Kidney epithelial cell (primary cell): ENCODE results near the gene SETD7. TPM values are rescaled to one million over a fixed set of nuclear protein-coding genes. Genes with fewer than 3 reads are reported as not detected.
"Not testable (repeated sequence)": the region's sequence is repeated elsewhere in the genome, so short reads cannot be mapped to it uniquely, and the experiment has no call there.

Experiments
- DNase-seq: peaks from one replicate; pipeline ENCODE4 v3.0.0-alpha.2; 2010; ENCODE audit warnings: low read depth
- H3K27me3 ChIP-seq: 2 replicates; pipeline ENCODE4 v1.6.0; 2011; ENCODE audit warnings: low read length; ENCODE audit not compliant: control insufficient read depth, insufficient read depth
- H3K36me3 ChIP-seq: 2 replicates; pipeline ENCODE4 v1.5.1; 2011; ENCODE audit warnings: low read length; ENCODE audit not compliant: control insufficient read depth, insufficient read depth
- H3K4me3 ChIP-seq: 2 replicates; pipeline ENCODE4 v1.5.1; 2011; ENCODE audit warnings: low read depth, mild to moderate bottlenecking, control low read depth, low read length
- total RNA-seq: library from RNA; depleted of rRNA; stranded (reverse); fragments of >200 nt; gene quantifications from 2 replicates; pipeline ENCODE4 v1.2.3, GENCODE V29; 2015
- TF ChIP-seq, protein P1 (sequence below): IDR thresholded peaks from 2 replicates; pipeline ENCODE4 v1.5.1; 2011; ENCODE audit warnings: mild to moderate bottlenecking, moderate library complexity, low read length, control low read depth, inconsistent platforms; ENCODE audit not compliant: insufficient read depth, poor library complexity, severe bottlenecking

The SETD7 gene
- total RNA-seq, 1 donor from 2014 or later, result 37.7 TPM

DNA sequence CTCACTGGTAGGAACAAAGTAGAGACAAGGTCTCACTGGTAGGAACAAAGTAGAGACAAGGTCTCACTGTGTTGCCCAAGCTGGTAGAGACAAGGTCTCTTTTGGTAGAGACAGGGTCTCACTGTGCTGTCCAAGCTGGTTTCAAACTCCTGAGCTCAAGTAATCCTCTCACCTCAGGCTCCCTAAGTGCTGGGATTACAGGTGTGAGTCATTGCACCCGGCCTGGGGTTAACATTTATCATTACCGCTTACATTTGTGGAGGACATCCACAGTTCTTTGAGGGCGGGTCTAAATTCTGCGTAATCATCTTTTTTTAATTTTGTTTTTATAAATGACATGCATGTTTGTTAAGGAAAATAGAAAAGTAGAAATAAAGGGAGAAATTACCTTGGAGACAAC is 90.1 kb downstream of the SETD7 start:
- Histone ChIP-seq H3K36me3 (no peaks in the 10 kb centered on the region), H3K4me3 (no peak overlapping the region), H3K27me3 (no peaks in the 10 kb centered on the region)
- TF ChIP-seq, protein P1, sequence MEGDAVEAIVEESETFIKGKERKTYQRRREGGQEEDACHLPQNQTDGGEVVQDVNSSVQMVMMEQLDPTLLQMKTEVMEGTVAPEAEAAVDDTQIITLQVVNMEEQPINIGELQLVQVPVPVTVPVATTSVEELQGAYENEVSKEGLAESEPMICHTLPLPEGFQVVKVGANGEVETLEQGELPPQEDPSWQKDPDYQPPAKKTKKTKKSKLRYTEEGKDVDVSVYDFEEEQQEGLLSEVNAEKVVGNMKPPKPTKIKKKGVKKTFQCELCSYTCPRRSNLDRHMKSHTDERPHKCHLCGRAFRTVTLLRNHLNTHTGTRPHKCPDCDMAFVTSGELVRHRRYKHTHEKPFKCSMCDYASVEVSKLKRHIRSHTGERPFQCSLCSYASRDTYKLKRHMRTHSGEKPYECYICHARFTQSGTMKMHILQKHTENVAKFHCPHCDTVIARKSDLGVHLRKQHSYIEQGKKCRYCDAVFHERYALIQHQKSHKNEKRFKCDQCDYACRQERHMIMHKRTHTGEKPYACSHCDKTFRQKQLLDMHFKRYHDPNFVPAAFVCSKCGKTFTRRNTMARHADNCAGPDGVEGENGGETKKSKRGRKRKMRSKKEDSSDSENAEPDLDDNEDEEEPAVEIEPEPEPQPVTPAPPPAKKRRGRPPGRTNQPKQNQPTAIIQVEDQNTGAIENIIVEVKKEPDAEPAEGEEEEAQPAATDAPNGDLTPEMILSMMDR, result no peak
- DNase-seq, result no peak

DNA sequence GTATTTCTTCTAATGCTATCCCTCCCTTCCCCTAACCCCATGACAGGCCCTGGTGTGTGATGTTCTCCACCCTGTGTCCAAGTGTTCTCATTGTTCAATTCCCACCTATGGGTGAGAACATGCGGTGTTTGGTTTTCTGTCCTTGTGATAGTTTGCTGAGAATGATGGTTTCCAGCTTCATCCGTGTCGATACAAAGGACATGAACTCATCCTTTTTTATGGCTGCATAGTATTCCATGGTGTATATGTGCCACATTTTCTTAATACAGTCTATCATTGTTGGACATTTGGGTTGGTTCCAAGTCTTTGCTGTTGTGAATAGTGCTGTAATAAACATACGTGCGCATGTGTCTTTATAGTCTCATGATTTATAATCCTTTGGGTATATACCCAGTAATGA is 91.5 kb downstream of the SETD7 start:
- not testable (repeated sequence) for H3K27me3 ChIP-seq, H3K4me3 ChIP-seq, H3K36me3 ChIP-seq, DNase-seq

DNA sequence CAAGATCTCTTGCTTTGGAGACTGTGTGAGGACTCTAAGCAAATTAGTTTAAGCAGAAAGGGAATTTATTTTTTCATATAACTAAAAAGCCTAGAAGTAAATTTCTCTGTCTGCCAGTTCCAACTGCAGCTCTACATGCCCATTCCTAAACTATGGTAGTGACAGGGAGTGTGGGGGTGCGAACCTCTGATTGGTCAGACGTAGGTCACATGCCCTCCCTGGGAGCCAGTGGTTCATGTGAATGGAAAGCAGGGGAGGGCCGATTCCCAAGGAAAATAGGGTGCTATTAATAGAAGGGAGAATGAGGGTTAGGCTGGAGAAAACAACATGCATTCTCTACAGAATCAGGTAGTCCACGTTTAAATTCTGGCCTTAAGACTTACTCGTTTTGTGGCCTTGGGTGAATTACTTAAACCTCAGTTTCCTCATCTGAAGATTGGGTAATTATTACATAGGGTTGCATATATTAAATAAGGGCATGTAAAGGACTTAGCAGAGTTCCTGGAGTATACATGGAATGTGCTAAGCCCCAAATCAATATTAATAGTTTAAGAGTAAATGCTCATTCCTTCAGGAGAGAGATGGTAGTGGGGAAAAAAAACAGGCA is 94.9 kb downstream of the SETD7 start:
- DNase-seq, result no peak
- Histone ChIP-seq H3K27me3 (no peaks in the 10 kb centered on the region), H3K4me3 (no peak overlapping the region), H3K36me3 (no peaks in the 10 kb centered on the region)
- TF ChIP-seq, protein P1, result no peak

DNA sequence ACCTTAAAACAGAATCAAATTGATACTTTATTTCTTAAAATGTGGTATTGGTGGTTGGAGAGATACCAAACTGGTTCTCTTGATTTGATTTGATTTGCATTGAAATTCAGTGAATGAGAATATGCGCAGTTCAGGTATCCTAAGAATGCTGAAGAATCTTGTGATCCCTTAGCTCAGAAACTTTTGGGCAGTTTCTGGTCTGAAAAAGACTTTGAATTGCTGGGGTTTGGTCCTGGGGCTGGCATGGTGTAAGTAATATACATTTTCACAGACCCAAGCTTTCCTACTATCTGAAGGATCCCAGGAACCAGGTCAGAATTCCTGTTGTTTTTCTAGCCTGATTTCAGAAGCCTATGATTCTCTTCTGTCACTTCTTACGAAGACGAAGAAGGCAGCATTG is 95.5 kb downstream of the SETD7 start:
- Histone ChIP-seq H3K36me3 (no peaks in the 10 kb centered on the region), H3K27me3 (no peaks in the 10 kb centered on the region), H3K4me3 (no peak overlapping the region)
- DNase-seq, result no peak
- TF ChIP-seq, protein P1, result no peak

DNA sequence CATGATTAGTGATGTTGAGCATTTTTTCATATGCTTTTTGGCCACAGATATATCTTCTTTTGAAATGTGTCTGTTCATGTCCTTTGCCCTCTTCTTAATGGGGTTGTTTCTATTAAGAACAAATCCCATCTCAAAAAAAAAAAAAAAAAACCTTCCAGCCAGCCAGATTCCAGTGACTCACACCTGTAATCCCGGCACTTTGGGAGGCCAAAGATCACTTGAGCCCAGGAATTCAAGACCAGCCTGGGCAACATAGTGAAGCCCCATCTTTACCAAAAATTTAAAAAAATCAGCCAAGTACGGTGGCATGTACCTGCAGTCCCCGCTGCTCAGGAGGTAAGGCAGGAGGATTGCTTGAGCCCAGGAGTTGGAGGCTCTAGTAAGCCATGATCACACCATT is 97.0 kb downstream of the SETD7 start:
- Histone ChIP-seq H3K36me3 (no peaks in the 10 kb centered on the region), H3K27me3 (no peaks in the 10 kb centered on the region), H3K4me3 (no peak overlapping the region)
- no peak for DNase-seq
- TF ChIP-seq, protein P1, result no peak

DNA sequence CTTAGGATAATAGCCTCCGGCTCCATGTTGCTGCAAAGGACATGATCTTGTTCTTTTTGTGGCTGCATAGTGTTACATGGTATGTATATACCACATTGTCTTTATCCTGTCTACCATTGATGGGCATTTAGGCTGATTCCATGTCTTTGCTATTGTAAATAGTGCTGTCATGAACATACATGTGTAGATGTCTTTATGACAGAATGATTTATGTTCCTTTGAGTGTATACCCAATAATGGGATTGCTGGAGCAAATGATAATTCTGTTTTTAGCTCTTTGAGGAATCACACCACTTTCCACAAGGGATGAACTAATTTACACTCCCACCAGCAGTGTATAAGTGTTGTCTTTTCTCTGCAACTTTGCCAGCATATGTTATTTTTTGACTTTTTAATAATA is 97.5 kb downstream of the SETD7 start:
- no peaks in the 10 kb centered on the region for H3K36me3 ChIP-seq
- H3K4me3 ChIP-seq, result no peak overlapping the region
- H3K27me3 ChIP-seq, result no peaks in the 10 kb centered on the region
- TF ChIP-seq, protein P1, result no peak
- no peak for DNase-seq

DNA sequence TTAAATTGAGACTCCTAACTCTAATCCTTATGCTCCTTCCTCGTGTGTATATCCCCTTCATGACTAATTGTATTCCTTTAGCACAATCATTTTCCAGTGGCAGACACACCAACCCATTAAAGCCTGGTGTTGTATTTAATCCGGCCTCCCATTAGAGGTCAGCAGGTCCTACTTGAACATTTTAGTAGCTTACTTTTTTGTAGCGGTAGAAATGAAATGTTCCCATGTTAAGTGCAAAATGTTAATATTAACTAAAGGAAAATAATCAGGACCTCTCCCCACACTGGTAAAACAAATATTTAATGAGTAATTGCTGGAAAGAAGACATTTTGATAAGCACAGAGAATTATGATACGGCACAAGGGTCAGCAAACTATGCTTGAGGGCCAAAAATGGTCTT is 98.7 kb downstream of the SETD7 start:
- H3K36me3 ChIP-seq, result no peaks in the 10 kb centered on the region
- H3K27me3 ChIP-seq, result no peaks in the 10 kb centered on the region
- no peak overlapping the region for H3K4me3 ChIP-seq
- DNase-seq, result no peak
- TF ChIP-seq, protein P1, result no peak
